VCaP (cell line): Measurements from ENCODE around the gene PRKCD.

Experiments
- H3K27ac ChIP-seq: fragments of 450-650 bp; 2 replicates; pipeline ENCODE4 v1.5.1; 2017
- TF ChIP-seq, protein P1 (sequence below): fragments of 450-650 bp; conservative IDR thresholded peaks from 2 replicates; pipeline ENCODE4 v1.5.1; 2017; ENCODE audit warnings: mild to moderate bottlenecking, moderate library complexity

Gene PRKCD

GRCh38 chr3:53238051-53238850, 77.2 kb downstream of the PRKCD start:
- H3K27ac ChIP-seq: peak overlapping the region; percentile 91

DNA sequence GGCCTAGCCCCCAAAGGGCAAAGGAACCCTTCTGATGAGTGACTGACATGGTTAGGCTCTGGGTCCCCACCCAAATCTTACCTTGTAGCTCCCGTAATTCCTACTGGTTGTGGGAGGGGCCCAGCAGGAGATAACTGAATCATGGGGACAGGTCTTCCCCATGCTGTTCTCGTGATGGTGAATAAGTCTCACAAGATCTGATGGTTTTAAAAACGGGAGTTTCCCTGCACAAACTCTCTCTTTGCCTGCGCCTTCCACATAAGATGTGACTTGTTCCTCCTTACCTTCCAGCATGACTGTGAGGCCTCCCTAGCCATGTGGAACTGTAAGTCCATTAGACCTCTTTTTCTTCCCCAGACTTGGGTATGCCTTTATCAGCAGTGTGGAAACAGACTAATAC, 77.9 kb downstream of the PRKCD start:
- TF ChIP-seq, protein P1, sequence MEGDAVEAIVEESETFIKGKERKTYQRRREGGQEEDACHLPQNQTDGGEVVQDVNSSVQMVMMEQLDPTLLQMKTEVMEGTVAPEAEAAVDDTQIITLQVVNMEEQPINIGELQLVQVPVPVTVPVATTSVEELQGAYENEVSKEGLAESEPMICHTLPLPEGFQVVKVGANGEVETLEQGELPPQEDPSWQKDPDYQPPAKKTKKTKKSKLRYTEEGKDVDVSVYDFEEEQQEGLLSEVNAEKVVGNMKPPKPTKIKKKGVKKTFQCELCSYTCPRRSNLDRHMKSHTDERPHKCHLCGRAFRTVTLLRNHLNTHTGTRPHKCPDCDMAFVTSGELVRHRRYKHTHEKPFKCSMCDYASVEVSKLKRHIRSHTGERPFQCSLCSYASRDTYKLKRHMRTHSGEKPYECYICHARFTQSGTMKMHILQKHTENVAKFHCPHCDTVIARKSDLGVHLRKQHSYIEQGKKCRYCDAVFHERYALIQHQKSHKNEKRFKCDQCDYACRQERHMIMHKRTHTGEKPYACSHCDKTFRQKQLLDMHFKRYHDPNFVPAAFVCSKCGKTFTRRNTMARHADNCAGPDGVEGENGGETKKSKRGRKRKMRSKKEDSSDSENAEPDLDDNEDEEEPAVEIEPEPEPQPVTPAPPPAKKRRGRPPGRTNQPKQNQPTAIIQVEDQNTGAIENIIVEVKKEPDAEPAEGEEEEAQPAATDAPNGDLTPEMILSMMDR: no peak
- peak overlapping the region; percentile 91 for H3K27ac ChIP-seq

More at GRCh38 chr3:53238051-53238850, 77.2 kb downstream of the PRKCD start:
- TF ChIP-seq, protein P1: no peak

- TF ChIP-seq, protein P1: no peak
- peak overlapping the region; percentile 91 for H3K27ac ChIP-seq
Observed at GRCh38 chr3:53239800-53240199, 78.8 kb downstream of the PRKCD start.

GRCh38 chr3:53240989-53241972, 80.3 kb downstream of the PRKCD start:
- peak overlapping the region; percentile 91 for H3K27ac ChIP-seq

GRCh38 chr3:53242155-53242554, 81.1 kb downstream of the PRKCD start:
- TF ChIP-seq, protein P1: no peak
- H3K27ac ChIP-seq: peak overlapping the region; percentile 32; the same call in 1 of the 2 replicates

More at GRCh38 chr3:53240989-53241972, 80.3 kb downstream of the PRKCD start:
- TF ChIP-seq, protein P1: no peak
